GM23338 (cell line): ENCODE measurements around the gene DLG2.

ENCODE experiments used
- CREB1 ChIP-seq: fragments of 250-450 bp; sonication (Bioruptor Pico); IDR thresholded peaks from 2 replicates; pipeline ENCODE4 v1.5.0; 2020; ENCODE audit warnings: low read depth, mild to moderate bottlenecking, moderate library complexity
- EZH2 ChIP-seq: fragments of 200-600 bp; sonication (generic); IDR thresholded peaks from one replicate; pipeline ENCODE4 v1.8.0; 2017; ENCODE audit warnings: antibody characterized with exemption, mild to moderate bottlenecking, low read depth; ENCODE audit not compliant: unreplicated experiment
- EZH2phosphoT487 ChIP-seq: fragments of 200-600 bp; sonication (generic); IDR thresholded peaks from one replicate; pipeline ENCODE4 v1.8.1; 2018; ENCODE audit warnings: antibody characterized with exemption; ENCODE audit not compliant: unreplicated experiment
- JUNB ChIP-seq: IDR thresholded peaks from one replicate; pipeline ENCODE4 v1.6.1; 2016; ENCODE audit warnings: antibody characterized with exemption; ENCODE audit not compliant: unreplicated experiment
- NANOG ChIP-seq: IDR thresholded peaks from 2 replicates; pipeline ENCODE4 v1.6.1; 2016; ENCODE audit warnings: antibody characterized with exemption, borderline replicate concordance
- POLR2AphosphoS5 ChIP-seq: IDR thresholded peaks from 2 replicates; pipeline ENCODE4 v1.6.1; 2016; ENCODE audit warnings: antibody characterized with exemption, low read depth
- TF ChIP-seq, protein P1 (sequence below), 2 experiments: fragments of 200-600 bp in 1 of 2; sonication (generic) in 1 of 2; conservative IDR thresholded peaks; 2 replicates each; pipeline versions ENCODE4 v1.5.1 to v1.6.1; 2016 to 2017; ENCODE audit warnings: antibody characterized with exemption in 2 of 2, low read depth in 2 of 2, mild to moderate bottlenecking in 2 of 2, moderate library complexity in 1 of 2
- TF ChIP-seq, protein P2 (sequence below): IDR thresholded peaks from one replicate; pipeline ENCODE4 v1.6.1; 2018; ENCODE audit warnings: antibody characterized with exemption; ENCODE audit not compliant: unreplicated experiment
- TF ChIP-seq, protein P3 (sequence below): IDR thresholded peaks from 2 replicates; pipeline ENCODE4 v1.6.1; 2016; ENCODE audit warnings: antibody characterized with exemption

DNA sequence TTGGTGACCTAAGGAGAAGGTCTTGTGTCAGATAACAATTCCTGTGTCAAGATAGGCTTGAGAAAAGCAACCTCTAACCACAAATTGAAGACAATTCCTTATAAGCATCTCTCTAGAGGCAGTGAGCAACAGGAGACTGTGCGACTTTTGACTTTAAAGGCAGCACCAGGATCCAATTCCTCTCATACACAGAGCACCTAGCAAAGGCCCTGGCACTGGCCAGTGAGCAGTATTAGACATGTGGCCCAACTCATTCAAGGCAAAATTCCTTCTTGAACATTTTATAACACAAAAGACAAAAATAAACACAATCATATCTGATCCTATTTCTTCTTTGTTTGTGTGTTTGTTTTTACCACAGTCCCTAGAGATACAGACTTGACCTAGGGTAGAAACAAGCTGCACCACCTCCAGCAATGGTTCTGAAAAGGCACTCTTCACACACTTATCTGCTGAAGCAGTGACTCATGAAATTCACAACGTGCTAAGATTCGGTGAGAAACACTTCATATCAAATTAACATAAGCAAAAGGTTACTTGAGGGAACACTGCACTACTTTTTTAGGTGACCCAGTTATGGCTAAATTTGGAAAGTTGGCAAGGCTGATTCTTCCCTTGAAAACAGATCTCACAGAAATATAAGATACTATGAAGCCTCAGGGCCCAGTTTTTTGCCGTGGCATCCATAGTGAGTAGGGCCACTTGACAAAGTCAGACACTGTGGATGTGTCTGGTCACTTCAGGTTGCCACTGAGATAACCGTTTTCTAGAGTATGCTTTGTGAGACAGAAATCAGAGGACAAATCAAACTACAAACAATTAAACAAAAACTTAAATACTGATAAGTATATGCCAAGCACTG, 1018.9 kb downstream of the DLG2 start:
- TF ChIP-seq EZH2 (no peak), EZH2phosphoT487 (no peak), CREB1 (CRISPR knock-in tag) (no peak), POLR2AphosphoS5 (no peak), JUNB (no peak), NANOG (no peak)
- TF ChIP-seq, protein P1, sequence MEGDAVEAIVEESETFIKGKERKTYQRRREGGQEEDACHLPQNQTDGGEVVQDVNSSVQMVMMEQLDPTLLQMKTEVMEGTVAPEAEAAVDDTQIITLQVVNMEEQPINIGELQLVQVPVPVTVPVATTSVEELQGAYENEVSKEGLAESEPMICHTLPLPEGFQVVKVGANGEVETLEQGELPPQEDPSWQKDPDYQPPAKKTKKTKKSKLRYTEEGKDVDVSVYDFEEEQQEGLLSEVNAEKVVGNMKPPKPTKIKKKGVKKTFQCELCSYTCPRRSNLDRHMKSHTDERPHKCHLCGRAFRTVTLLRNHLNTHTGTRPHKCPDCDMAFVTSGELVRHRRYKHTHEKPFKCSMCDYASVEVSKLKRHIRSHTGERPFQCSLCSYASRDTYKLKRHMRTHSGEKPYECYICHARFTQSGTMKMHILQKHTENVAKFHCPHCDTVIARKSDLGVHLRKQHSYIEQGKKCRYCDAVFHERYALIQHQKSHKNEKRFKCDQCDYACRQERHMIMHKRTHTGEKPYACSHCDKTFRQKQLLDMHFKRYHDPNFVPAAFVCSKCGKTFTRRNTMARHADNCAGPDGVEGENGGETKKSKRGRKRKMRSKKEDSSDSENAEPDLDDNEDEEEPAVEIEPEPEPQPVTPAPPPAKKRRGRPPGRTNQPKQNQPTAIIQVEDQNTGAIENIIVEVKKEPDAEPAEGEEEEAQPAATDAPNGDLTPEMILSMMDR (conservative IDR thresholded peaks at IDR 0.05; ENCODE audit: low read depth in 2 of 2) = no peak
- TF ChIP-seq, protein P2, sequence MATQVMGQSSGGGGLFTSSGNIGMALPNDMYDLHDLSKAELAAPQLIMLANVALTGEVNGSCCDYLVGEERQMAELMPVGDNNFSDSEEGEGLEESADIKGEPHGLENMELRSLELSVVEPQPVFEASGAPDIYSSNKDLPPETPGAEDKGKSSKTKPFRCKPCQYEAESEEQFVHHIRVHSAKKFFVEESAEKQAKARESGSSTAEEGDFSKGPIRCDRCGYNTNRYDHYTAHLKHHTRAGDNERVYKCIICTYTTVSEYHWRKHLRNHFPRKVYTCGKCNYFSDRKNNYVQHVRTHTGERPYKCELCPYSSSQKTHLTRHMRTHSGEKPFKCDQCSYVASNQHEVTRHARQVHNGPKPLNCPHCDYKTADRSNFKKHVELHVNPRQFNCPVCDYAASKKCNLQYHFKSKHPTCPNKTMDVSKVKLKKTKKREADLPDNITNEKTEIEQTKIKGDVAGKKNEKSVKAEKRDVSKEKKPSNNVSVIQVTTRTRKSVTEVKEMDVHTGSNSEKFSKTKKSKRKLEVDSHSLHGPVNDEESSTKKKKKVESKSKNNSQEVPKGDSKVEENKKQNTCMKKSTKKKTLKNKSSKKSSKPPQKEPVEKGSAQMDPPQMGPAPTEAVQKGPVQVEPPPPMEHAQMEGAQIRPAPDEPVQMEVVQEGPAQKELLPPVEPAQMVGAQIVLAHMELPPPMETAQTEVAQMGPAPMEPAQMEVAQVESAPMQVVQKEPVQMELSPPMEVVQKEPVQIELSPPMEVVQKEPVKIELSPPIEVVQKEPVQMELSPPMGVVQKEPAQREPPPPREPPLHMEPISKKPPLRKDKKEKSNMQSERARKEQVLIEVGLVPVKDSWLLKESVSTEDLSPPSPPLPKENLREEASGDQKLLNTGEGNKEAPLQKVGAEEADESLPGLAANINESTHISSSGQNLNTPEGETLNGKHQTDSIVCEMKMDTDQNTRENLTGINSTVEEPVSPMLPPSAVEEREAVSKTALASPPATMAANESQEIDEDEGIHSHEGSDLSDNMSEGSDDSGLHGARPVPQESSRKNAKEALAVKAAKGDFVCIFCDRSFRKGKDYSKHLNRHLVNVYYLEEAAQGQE = no peak
- TF ChIP-seq, protein P3, sequence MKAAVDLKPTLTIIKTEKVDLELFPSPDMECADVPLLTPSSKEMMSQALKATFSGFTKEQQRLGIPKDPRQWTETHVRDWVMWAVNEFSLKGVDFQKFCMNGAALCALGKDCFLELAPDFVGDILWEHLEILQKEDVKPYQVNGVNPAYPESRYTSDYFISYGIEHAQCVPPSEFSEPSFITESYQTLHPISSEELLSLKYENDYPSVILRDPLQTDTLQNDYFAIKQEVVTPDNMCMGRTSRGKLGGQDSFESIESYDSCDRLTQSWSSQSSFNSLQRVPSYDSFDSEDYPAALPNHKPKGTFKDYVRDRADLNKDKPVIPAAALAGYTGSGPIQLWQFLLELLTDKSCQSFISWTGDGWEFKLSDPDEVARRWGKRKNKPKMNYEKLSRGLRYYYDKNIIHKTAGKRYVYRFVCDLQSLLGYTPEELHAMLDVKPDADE = no peak
